Smooth muscle cell (in vitro differentiated cells): Measurements from ENCODE around the gene TAS2R50. TPM values are rescaled to one million over a fixed set of nuclear protein-coding genes. Genes with fewer than 3 reads are reported as not detected.
"Not testable (repeated sequence)": the region's sequence is repeated elsewhere in the genome, so short reads cannot be mapped to it uniquely, and the experiment has no call there.

Experiments
- DNase-seq: peaks from one replicate; lab custom pipeline; 2025; ENCODE audit not compliant: unreplicated experiment; lab: John Stamatoyannopoulos, UW
- H2AFZ ChIP-seq: fragments of 200-600 bp; sonication (generic); 2 replicates; pipeline ENCODE4 v1.6.0; 2016; ENCODE audit warnings: antibody characterized with exemption, low read depth, mild to moderate bottlenecking
- H3F3A ChIP-seq: fragments of 200-600 bp; sonication (generic); 2 replicates; pipeline ENCODE4 v1.6.0; 2017; ENCODE audit warnings: antibody characterized with exemption, low read depth
- H3K27ac ChIP-seq: fragments of 200-600 bp; sonication (generic); 2 replicates; pipeline ENCODE4 v1.5.1; 2016; ENCODE audit warnings: low read depth, mild to moderate bottlenecking
- H3K27me3 ChIP-seq: fragments of 200-600 bp; sonication (generic); 2 replicates; pipeline ENCODE4 v1.6.1; 2016; ENCODE audit warnings: low read depth, mild to moderate bottlenecking
- H3K36me3 ChIP-seq: fragments of 200-600 bp; sonication (generic); 2 replicates; pipeline ENCODE4 v1.5.1; 2016; ENCODE audit warnings: low read depth
- H3K4me1 ChIP-seq: fragments of 200-600 bp; sonication (generic); 2 replicates; pipeline ENCODE4 v1.5.1; 2016; ENCODE audit warnings: low read depth
- H3K4me2 ChIP-seq: fragments of 200-600 bp; sonication (generic); 2 replicates; pipeline ENCODE4 v1.6.0; 2016; ENCODE audit warnings: mild to moderate bottlenecking
- H3K4me3 ChIP-seq: fragments of 200-600 bp; sonication (generic); 2 replicates; pipeline ENCODE4 v1.5.1; 2016; ENCODE audit warnings: mild to moderate bottlenecking
- H3K79me2 ChIP-seq: fragments of 200-600 bp; sonication (generic); 2 replicates; pipeline ENCODE4 v1.6.0; 2016; ENCODE audit warnings: low read depth, mild to moderate bottlenecking
- H3K9ac ChIP-seq: fragments of 200-600 bp; sonication (generic); 2 replicates; pipeline ENCODE4 v1.6.0; 2016; ENCODE audit warnings: low read depth
- H3K9me3 ChIP-seq: fragments of 200-600 bp; sonication (generic); replicated peaks from 2 replicates; pipeline ENCODE4 v1.5.1; 2016; ENCODE audit warnings: low read depth
- H4K20me1 ChIP-seq: fragments of 200-600 bp; sonication (generic); 2 replicates; pipeline ENCODE4 v1.6.0; 2016; ENCODE audit warnings: low read depth
- CTCF ChIP-seq: fragments of 200-600 bp; sonication (generic); IDR thresholded peaks from 2 replicates; pipeline ENCODE4 v1.5.1; 2017; ENCODE audit warnings: borderline replicate concordance, mild to moderate bottlenecking, antibody characterized with exemption; ENCODE audit not compliant: insufficient read depth, poor library complexity, severe bottlenecking
- WGBS: methylation state at CpG from one replicate; pipeline ENCODE4 v1.1.7; 2016; ENCODE audit warnings: low lambda C conversion rate; 5-methylcytosine and 5-hydroxymethylcytosine counted together
- polyA plus RNA-seq: library from polyadenylated mRNA; unstranded; fragments of >200 nt; fragmentation: Nextera tagmentation; extraction: Ambion mirVana; gene quantifications from 2 replicates; pipeline ENCODE4 v1.2.1, GENCODE V29; 2016
- total RNA-seq: library from RNA; depleted of rRNA; stranded (reverse); fragments of >200 nt; gene quantifications from 2 replicates; pipeline ENCODE4 v1.2.3, GENCODE V29; 2014

The TAS2R50 gene
- 1.8 and 6.3 TPM in 2 replicates for total RNA-seq
- 0.78 TPM in 1 of 2 replicates, not detected in the other for polyA plus RNA-seq

GRCh38 chr12:10986812-10987211 is at the start of gene TAS2R50:
TAS2R50 (minus strand) TSS chr12:10986912; CDS start chr12:10986860, 52 bp downstream.
- H3K4me1 ChIP-seq: no peaks in the 10 kb centered on the region
- no peaks in the 10 kb centered on the region for H4K20me1 ChIP-seq
- H3K36me3 ChIP-seq: peaks cover 7% of the 10 kb centered on the region
- H3K9me3 ChIP-seq: peaks cover 4% of the 10 kb centered on the region
- H3K27ac ChIP-seq: no peak within 1 kb of the TSS
- 52% methylated on average over 2 of the region's 2 CpGs for WGBS
- no peak for TF ChIP-seq CTCF
- no peak within 1 kb of the TSS for H2AFZ ChIP-seq
- no peak within 1 kb of the TSS for H3K4me3 ChIP-seq
- no peak within 1 kb of the TSS for H3K9ac ChIP-seq
- no peak for DNase-seq
- no peak within 1 kb of the TSS for H3K4me2 ChIP-seq
- H3F3A ChIP-seq: no peaks in the 10 kb centered on the region
- no peaks in the 10 kb centered on the region for H3K27me3 ChIP-seq
- H3K79me2 ChIP-seq: no peaks in the 10 kb centered on the region

- not testable (repeated sequence) for H3K36me3 ChIP-seq, DNase-seq, H3F3A ChIP-seq, H3K4me2 ChIP-seq, H3K27me3 ChIP-seq, H3K27ac ChIP-seq, H4K20me1 ChIP-seq, H3K4me1 ChIP-seq, H3K9ac ChIP-seq, H3K4me3 ChIP-seq, H3K9me3 ChIP-seq, H2AFZ ChIP-seq, H3K79me2 ChIP-seq
- WGBS: 100% methylated on average over 1 of the region's 3 CpGs
Observed at GRCh38 chr12:11033959-11034358, 47.2 kb upstream of the TAS2R50 start.

GRCh38 chr12:11031307-11031706 is 44.6 kb upstream of the TAS2R50 start, which contains the start of gene TAS2R31:
TAS2R31 (minus strand) TSS chr12:11031407; CDS start chr12:11031335, 72 bp downstream.
- WGBS: 96% methylated on average over 6 of the region's 6 CpGs
- DNase-seq: no peak

GRCh38 chr12:11026118-11026517 is 39.4 kb upstream of the TAS2R50 start:
- no peak for DNase-seq
- Histone ChIP-seq H2AFZ (no peak overlapping the region), H3K4me2 (no peak overlapping the region), H3K9me3 (no peaks in the 10 kb centered on the region), H3K36me3 (no peaks in the 10 kb centered on the region), H3F3A (no peaks in the 10 kb centered on the region), H3K4me3 (no peak overlapping the region), H3K79me2 (peaks cover 4% of the 10 kb centered on the region), H3K27ac (no peak overlapping the region), H4K20me1 (peaks cover 6% of the 10 kb centered on the region), H3K4me1 (no peaks in the 10 kb centered on the region), H3K27me3 (no peaks in the 10 kb centered on the region), H3K9ac (no peak overlapping the region)
- TF ChIP-seq CTCF: no peak
- WGBS: 92% methylated on average over 6 of the region's 6 CpGs

More at GRCh38 chr12:11031307-11031706, 44.6 kb upstream of the TAS2R50 start, which contains the start of gene TAS2R31:
- no peaks in the 10 kb centered on the region for H3K4me1 ChIP-seq
- no peak within 1 kb of the TSS for H3K9ac ChIP-seq
- H3K79me2 ChIP-seq: no peaks in the 10 kb centered on the region
- peaks cover 3% of the 10 kb centered on the region for H3K36me3 ChIP-seq
- no peak within 1 kb of the TSS for H2AFZ ChIP-seq
- no peak within 1 kb of the TSS for H3K27ac ChIP-seq
- no peak within 1 kb of the TSS for H3K4me3 ChIP-seq
- no peak for TF ChIP-seq CTCF
- no peaks in the 10 kb centered on the region for H3K9me3 ChIP-seq
- H3K4me2 ChIP-seq: no peak within 1 kb of the TSS
- H4K20me1 ChIP-seq: no peaks in the 10 kb centered on the region
- H3K27me3 ChIP-seq: no peaks in the 10 kb centered on the region
- H3F3A ChIP-seq: no peaks in the 10 kb centered on the region
